GM12874 (cell line): ENCODE measurements around the gene CTSH.

Experiments
- TF ChIP-seq, protein P1 (sequence below): IDR thresholded peaks from 2 replicates; pipeline ENCODE4 v1.5.1; 2011; ENCODE audit warnings: low read depth, mild to moderate bottlenecking, control low read depth, low read length, moderate library complexity; ENCODE audit not compliant: insufficient read depth

Gene CTSH

DNA sequence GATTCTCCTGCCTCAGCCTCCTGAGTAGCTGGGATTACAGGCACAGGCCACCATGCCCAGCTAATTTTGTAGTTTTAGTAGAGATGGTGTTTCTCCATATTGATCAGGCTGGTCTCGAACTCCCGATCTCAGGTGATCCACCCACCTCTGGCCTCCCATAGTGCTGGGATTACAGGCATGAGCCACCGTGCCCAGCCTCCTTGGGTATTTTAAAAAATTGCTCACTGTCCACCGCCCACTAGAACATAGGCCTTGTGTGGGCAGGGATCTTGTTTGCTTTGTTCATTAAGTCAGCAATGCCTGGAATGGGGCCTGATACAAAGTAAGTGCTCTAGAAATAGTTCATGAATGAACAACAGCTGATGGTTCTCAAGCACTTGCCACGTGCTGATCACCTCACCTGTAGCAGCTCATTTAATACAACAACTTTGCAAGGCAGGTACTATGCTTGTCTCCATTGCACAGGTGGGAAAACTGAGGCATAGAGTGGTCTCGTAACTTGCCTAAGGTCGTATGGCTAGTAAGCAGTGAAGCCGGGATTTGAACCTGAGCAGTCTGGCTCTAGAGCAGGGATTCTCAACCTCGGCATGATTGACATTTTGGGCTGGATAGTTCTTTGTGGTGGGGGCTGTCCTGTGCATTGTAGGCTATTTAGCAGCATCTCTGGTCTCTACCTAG, 12.7 kb upstream of the CTSH start:
- TF ChIP-seq, protein P1, sequence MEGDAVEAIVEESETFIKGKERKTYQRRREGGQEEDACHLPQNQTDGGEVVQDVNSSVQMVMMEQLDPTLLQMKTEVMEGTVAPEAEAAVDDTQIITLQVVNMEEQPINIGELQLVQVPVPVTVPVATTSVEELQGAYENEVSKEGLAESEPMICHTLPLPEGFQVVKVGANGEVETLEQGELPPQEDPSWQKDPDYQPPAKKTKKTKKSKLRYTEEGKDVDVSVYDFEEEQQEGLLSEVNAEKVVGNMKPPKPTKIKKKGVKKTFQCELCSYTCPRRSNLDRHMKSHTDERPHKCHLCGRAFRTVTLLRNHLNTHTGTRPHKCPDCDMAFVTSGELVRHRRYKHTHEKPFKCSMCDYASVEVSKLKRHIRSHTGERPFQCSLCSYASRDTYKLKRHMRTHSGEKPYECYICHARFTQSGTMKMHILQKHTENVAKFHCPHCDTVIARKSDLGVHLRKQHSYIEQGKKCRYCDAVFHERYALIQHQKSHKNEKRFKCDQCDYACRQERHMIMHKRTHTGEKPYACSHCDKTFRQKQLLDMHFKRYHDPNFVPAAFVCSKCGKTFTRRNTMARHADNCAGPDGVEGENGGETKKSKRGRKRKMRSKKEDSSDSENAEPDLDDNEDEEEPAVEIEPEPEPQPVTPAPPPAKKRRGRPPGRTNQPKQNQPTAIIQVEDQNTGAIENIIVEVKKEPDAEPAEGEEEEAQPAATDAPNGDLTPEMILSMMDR = no peak

DNA sequence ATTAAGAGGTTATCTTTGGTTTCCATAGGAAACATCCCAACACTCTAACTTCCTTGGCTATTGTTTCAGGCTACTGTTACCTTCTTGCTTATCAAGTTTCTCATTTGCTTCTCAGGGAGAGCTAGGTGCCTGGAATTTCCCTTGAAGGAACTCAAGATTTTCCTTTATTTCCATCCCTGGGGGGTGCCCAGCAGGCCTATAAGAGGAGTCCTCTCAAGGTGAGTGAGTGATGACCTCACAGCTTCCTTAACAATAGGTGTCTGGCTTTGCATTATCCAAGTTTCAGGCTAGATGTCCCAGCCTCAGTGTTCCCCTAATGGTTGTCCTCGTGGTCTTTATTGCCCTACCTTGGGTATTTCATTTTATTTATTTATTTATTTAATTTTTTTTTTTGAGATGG, 12.1 kb upstream of the CTSH start:
- TF ChIP-seq, protein P1 = no peak

DNA sequence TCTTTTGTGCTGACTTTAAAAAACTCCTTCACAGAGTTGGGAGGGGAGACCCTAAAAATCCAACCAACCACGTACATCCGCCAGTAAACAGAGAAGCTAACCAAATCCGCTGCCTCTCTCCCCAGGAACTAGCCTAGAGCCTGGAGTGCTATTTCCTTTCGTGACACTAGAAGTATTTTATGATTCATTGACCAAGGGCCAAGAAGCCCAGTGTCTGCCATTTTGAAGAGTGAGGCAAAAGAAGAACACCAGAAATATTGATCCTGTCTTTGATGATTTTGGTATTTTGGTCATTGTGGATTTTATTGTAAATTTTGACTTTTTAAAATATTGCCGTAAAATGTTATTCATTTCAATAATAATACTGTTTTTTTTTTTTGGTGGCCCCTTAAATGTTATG, 10.5 kb upstream of the CTSH start:
- TF ChIP-seq, protein P1 = no peak

DNA sequence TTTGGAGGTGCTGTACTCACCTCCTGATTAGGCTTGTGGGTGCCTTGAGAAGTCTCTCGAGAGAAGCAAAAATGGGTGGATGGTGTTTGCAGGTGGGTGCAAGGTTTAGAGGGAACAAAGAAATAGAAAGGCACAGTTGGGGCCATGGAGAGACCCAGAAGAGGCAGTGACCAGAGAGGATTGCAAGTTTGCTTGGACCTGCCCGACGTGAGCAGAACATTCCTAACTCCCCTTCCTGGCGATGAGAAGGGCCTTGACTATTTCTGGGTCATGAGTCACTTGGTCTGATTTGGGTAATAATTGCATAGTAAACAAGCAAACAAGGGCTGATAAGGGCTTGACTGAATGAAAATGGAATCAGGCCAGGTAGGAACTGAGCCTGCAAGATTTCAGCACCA, 7.0 kb upstream of the CTSH start:
- TF ChIP-seq, protein P1 = no peak

DNA sequence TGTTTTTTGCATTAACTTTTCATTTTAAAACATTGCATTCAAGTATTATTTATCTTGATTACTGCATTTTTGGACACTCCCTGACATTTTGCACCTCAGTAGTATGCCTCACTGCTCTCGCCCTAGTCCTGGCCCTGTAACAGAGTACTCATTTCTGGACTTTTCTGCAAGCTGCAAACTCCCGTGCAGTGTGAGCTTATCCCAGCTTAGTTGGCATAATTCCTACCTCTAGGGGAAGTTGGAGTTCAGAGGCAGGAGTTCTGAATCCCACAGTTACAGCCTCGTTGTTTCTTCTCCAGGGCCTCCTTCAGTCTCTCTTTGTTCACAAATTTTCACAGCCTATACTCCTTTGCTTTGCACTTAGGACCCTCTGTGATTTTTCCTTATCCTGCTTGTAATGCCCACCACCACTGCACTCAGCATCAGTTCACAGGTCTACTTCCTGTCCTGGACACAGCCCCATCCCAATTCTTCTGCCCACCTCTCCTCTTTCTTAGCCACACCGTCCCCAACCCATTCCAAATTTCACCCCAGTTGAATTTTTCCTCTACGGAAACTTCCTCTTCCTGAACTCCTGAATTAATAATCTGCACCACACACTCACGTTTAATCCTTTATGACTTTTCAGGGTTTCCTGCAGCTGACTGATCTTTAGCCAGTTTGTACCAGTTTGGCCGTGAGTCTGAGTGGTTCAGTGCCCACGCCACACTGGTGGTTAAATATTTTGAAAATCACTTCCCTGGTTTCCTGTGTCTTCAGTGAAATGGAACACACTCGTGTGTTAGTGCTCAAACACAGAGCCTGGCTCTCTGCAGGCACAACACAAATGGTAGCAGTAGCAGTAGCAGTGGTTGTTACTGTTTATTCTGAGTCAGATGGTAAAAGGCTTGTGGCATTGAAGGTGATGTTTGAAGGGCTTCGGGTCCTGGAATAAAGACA, 6.3 kb upstream of the CTSH start:
- TF ChIP-seq, protein P1 = no peak

DNA sequence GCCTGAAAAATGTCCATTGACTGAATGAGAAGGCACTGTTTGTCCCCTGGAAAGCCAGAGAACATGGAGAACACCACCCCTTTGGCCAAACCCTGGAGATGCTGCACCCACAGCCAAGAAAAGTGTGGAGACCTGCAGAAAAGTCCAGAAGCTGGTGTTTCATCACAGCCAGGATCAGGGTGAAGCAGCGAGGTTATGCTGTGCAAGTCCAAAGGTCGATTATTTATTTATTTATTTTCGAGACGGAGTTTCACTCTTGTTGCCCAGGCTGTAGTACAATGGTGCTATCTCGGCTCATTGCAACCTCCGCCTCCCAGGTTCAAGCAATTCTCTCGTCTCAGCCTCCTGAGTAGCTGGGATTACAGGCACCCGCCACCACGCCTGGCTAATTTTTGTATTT, 5.5 kb upstream of the CTSH start:
- TF ChIP-seq, protein P1 = no peak

DNA sequence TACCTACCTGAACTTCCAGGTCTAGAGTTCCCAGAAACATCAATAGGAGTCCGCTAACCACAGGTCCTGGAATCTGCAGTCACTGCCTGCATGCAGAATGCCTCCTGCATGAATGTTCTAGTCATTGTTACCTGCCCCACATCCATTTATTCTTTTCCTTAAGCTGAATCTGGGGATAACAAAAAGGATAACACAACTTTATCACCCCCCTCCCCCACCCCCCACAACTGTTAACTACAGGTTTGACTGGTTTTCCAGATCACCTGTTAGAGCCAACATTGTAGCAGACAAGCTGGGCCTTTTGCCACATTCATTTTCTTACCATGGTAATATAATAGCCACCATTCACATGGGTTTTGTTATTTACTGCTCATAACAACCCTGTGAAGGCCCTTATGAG, 4.6 kb upstream of the CTSH start:
- TF ChIP-seq, protein P1 = no peak
